ENCODE measurements around the gene MLKL.

The MLKL gene

GRCh38 chr16:74700438-74701225 lies at the start of gene MLKL:
Gene MLKL, minus strand, starts transcription at chr16:74700862. Its CDS starts 5,105 bp downstream, at chr16:74695757.
- DNase-seq (ENCODE audit: low read depth in 3 of 3): peak; percentile 39 to 45 (median 41)

GRCh38 chr16:74749291-74750055 lies 48.8 kb upstream of the MLKL start:
- DNase-seq (ENCODE audit: low read depth in 3 of 3): no peak

- DNase-seq (ENCODE audit: low read depth in 3 of 3): no peak
Observed at GRCh38 chr16:74748616-74749026, 48.0 kb upstream of the MLKL start.

GRCh38 chr16:74747716-74748615 lies 47.3 kb upstream of the MLKL start:
- DNase-seq (ENCODE audit: low read depth in 3 of 3): no peak

- DNase-seq (ENCODE audit: low read depth in 3 of 3): no peak
Observed at GRCh38 chr16:74745926-74746325, 45.3 kb upstream of the MLKL start.

- DNase-seq (ENCODE audit: low read depth in 3 of 3): no peak
Observed at GRCh38 chr16:74745109-74745615, 44.5 kb upstream of the MLKL start.

- DNase-seq (ENCODE audit: low read depth in 3 of 3): no peak
Observed at GRCh38 chr16:74744566-74744965, 43.9 kb upstream of the MLKL start.

- DNase-seq (ENCODE audit: low read depth in 3 of 3): no peak
Observed at GRCh38 chr16:74743668-74744299, 43.1 kb upstream of the MLKL start.

GRCh38 chr16:74743045-74743667 lies 42.5 kb upstream of the MLKL start:
- DNase-seq (ENCODE audit: low read depth in 3 of 3): no peak

GRCh38 chr16:74742051-74742481 lies 41.4 kb upstream of the MLKL start:
- no peak for DNase-seq (ENCODE audit: low read depth in 3 of 3)

- DNase-seq (ENCODE audit: low read depth in 3 of 3): no peak
Observed at GRCh38 chr16:74740795-74741304, 40.2 kb upstream of the MLKL start.

- DNase-seq (ENCODE audit: low read depth in 3 of 3): no peak
Observed at GRCh38 chr16:74739275-74739674, 38.6 kb upstream of the MLKL start.

- no peak for DNase-seq (ENCODE audit: low read depth in 3 of 3)
Observed at GRCh38 chr16:74738816-74739215, 38.2 kb upstream of the MLKL start.

GRCh38 chr16:74738113-74738541 lies 37.5 kb upstream of the MLKL start:
- no peak for DNase-seq (ENCODE audit: low read depth in 3 of 3)

- DNase-seq (ENCODE audit: low read depth in 3 of 3): no peak
Observed at GRCh38 chr16:74737521-74737920, 36.9 kb upstream of the MLKL start.

- no peak for DNase-seq (ENCODE audit: low read depth in 3 of 3)
Observed at GRCh38 chr16:74736531-74737157, 36.0 kb upstream of the MLKL start.

GRCh38 chr16:74735554-74735953 lies 34.9 kb upstream of the MLKL start:
- DNase-seq (ENCODE audit: low read depth in 3 of 3): no peak

- no peak for DNase-seq (ENCODE audit: low read depth in 3 of 3)
Observed at GRCh38 chr16:74735162-74735452, 34.4 kb upstream of the MLKL start.

GRCh38 chr16:74734361-74735161 lies 33.9 kb upstream of the MLKL start:
- DNase-seq (ENCODE audit: low read depth in 3 of 3): no peak

Data from stimulated activated CD4-positive, alpha-beta T cell treated with anti-CD3 and anti-CD28 coated beads, TNF-alpha, amount 100 ng/mL, for 4 hours (primary cell).